ENCODE measurements around the gene CLOCK. TPM values are rescaled to one million over a fixed set of nuclear protein-coding genes. Genes with fewer than 3 reads are reported as not detected.
A peak's percentile ranks its signal among the peaks of the same experiment; 100 is the strongest.

CLOCK gene
- total and polyA plus RNA-seq, 9 of the 15 experiments (the other 6 are each of a cell fraction or from before 2014, with no cell fraction given) = 3.7 to 14.4 (median 9.4) TPM

DNA sequence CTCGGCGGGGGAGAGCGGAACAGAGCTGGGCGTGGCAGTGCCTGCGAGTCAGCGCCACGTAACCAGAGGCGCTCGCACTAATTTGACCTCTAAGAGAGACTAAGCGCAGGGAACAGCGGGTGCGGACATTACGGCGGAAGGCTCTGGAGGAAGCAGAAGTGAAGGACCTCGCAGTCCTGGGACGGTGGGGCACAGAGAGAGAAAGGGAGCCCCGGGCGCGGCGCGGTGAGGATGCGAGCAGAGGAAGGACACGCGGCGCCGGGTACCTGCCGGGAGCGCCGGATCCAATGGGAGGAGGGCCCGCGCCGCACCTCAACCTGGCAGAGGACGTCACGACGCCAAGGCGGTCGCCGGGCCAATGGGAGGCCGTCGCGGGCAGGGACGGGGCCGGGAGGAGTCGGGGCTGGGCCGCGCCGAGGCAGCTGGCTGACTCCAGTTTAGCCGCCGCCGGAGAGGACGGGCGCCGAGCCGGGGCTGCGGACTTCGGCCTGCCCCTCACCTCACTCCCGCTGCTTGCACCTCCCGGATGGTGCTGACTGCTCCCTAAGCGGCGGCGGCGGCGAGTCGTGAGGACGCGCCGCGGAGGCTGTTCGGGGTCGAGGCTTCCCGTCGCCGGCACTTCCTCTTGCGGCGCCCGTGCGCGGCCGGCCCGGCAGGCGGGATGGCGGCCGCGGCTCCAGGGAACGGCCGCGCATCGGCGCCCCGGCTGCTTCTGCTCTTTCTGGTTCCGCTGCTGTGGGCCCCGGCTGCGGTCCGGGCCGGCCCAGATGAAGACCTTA is 151.0 kb downstream of the CLOCK start, which contains the start of gene TMEM165 (continued):
- TF ChIP-seq MYNN (IDR thresholded peaks at IDR 0.05) (peak; percentile 78), MYNN (CRISPR knock-in tag; IDR thresholded peaks at IDR 0.05) (no peak), MAFK (IDR thresholded peaks at IDR 0.05; ENCODE audit: low read length) (no peak), PHTF2 (CRISPR knock-in tag; IDR thresholded peaks at IDR 0.05) (no peak), ZNF143 (CRISPR knock-in tag; IDR thresholded peaks at IDR 0.05) (no peak), BCL6 (CRISPR knock-in tag; IDR thresholded peaks at IDR 0.05) (no peak), ZNF699 (CRISPR knock-in tag; IDR thresholded peaks at IDR 0.05; ENCODE audit: insufficient replicate concordance) (no peak), HDAC3 (IDR thresholded peaks at IDR 0.05; ENCODE audit: borderline replicate concordance, partially characterized antibody) (no peak), RFX1 (IDR thresholded peaks at IDR 0.05) (no peak), FOXP1 (CRISPR knock-in tag; IDR thresholded peaks at IDR 0.05) (peak; percentile 64; the same call in 1 of the 2 replicates)
- TF ChIP-seq, protein P1, sequence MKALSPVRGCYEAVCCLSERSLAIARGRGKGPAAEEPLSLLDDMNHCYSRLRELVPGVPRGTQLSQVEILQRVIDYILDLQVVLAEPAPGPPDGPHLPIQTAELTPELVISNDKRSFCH (CRISPR knock-in tag; IDR thresholded peaks at IDR 0.05) = no peak
- TF ChIP-seq, protein P1 (tag; IDR thresholded peaks at IDR 0.05) = 0 out of 2 replicates have a peak, but pooled peaks have one; percentile 23
- TF ChIP-seq, protein P2, sequence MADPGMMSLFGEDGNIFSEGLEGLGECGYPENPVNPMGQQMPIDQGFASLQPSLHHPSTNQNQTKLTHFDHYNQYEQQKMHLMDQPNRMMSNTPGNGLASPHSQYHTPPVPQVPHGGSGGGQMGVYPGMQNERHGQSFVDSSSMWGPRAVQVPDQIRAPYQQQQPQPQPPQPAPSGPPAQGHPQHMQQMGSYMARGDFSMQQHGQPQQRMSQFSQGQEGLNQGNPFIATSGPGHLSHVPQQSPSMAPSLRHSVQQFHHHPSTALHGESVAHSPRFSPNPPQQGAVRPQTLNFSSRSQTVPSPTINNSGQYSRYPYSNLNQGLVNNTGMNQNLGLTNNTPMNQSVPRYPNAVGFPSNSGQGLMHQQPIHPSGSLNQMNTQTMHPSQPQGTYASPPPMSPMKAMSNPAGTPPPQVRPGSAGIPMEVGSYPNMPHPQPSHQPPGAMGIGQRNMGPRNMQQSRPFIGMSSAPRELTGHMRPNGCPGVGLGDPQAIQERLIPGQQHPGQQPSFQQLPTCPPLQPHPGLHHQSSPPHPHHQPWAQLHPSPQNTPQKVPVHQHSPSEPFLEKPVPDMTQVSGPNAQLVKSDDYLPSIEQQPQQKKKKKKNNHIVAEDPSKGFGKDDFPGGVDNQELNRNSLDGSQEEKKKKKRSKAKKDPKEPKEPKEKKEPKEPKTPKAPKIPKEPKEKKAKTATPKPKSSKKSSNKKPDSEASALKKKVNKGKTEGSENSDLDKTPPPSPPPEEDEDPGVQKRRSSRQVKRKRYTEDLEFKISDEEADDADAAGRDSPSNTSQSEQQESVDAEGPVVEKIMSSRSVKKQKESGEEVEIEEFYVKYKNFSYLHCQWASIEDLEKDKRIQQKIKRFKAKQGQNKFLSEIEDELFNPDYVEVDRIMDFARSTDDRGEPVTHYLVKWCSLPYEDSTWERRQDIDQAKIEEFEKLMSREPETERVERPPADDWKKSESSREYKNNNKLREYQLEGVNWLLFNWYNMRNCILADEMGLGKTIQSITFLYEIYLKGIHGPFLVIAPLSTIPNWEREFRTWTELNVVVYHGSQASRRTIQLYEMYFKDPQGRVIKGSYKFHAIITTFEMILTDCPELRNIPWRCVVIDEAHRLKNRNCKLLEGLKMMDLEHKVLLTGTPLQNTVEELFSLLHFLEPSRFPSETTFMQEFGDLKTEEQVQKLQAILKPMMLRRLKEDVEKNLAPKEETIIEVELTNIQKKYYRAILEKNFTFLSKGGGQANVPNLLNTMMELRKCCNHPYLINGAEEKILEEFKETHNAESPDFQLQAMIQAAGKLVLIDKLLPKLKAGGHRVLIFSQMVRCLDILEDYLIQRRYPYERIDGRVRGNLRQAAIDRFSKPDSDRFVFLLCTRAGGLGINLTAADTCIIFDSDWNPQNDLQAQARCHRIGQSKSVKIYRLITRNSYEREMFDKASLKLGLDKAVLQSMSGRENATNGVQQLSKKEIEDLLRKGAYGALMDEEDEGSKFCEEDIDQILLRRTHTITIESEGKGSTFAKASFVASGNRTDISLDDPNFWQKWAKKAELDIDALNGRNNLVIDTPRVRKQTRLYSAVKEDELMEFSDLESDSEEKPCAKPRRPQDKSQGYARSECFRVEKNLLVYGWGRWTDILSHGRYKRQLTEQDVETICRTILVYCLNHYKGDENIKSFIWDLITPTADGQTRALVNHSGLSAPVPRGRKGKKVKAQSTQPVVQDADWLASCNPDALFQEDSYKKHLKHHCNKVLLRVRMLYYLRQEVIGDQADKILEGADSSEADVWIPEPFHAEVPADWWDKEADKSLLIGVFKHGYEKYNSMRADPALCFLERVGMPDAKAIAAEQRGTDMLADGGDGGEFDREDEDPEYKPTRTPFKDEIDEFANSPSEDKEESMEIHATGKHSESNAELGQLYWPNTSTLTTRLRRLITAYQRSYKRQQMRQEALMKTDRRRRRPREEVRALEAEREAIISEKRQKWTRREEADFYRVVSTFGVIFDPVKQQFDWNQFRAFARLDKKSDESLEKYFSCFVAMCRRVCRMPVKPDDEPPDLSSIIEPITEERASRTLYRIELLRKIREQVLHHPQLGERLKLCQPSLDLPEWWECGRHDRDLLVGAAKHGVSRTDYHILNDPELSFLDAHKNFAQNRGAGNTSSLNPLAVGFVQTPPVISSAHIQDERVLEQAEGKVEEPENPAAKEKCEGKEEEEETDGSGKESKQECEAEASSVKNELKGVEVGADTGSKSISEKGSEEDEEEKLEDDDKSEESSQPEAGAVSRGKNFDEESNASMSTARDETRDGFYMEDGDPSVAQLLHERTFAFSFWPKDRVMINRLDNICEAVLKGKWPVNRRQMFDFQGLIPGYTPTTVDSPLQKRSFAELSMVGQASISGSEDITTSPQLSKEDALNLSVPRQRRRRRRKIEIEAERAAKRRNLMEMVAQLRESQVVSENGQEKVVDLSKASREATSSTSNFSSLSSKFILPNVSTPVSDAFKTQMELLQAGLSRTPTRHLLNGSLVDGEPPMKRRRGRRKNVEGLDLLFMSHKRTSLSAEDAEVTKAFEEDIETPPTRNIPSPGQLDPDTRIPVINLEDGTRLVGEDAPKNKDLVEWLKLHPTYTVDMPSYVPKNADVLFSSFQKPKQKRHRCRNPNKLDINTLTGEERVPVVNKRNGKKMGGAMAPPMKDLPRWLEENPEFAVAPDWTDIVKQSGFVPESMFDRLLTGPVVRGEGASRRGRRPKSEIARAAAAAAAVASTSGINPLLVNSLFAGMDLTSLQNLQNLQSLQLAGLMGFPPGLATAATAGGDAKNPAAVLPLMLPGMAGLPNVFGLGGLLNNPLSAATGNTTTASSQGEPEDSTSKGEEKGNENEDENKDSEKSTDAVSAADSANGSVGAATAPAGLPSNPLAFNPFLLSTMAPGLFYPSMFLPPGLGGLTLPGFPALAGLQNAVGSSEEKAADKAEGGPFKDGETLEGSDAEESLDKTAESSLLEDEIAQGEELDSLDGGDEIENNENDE (IDR thresholded peaks at IDR 0.05; ENCODE audit: low read depth, low read length) = no peak
- TF ChIP-seq, protein P3, sequence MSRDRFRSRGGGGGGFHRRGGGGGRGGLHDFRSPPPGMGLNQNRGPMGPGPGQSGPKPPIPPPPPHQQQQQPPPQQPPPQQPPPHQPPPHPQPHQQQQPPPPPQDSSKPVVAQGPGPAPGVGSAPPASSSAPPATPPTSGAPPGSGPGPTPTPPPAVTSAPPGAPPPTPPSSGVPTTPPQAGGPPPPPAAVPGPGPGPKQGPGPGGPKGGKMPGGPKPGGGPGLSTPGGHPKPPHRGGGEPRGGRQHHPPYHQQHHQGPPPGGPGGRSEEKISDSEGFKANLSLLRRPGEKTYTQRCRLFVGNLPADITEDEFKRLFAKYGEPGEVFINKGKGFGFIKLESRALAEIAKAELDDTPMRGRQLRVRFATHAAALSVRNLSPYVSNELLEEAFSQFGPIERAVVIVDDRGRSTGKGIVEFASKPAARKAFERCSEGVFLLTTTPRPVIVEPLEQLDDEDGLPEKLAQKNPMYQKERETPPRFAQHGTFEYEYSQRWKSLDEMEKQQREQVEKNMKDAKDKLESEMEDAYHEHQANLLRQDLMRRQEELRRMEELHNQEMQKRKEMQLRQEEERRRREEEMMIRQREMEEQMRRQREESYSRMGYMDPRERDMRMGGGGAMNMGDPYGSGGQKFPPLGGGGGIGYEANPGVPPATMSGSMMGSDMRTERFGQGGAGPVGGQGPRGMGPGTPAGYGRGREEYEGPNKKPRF (IDR thresholded peaks at IDR 0.05; ENCODE audit: low read depth, low read length) = no peak

Data from K562 (cell line).